ENCODE measurements around the gene C14orf119.

C14orf119 gene

GRCh38 chr14:23077962-23078361, 17.3 kb upstream of the C14orf119 start:
- TF ChIP-seq CTCF (IDR thresholded peaks at IDR 0.05; ENCODE audit: control insufficient read depth, insufficient read depth, low read depth, low read length, missing control alignments) = no peak
- H3K4me3 ChIP-seq (ENCODE audit: control insufficient read depth, low read depth, low read length) = no peak overlapping the region
- DNase-seq (ENCODE audit: low read depth) = no peak

- DNase-seq (ENCODE audit: low read depth) = peak; percentile 92
Observed at GRCh38 chr14:23078692-23079116, 16.6 kb upstream of the C14orf119 start.

GRCh38 chr14:23079716-23080115, 15.6 kb upstream of the C14orf119 start:
- no peak for DNase-seq (ENCODE audit: low read depth)
- TF ChIP-seq CTCF (IDR thresholded peaks at IDR 0.05; ENCODE audit: control insufficient read depth, insufficient read depth, low read depth, low read length, missing control alignments) = no peak

More at GRCh38 chr14:23078692-23079116, 16.6 kb upstream of the C14orf119 start:
- no peak for TF ChIP-seq CTCF (IDR thresholded peaks at IDR 0.05; ENCODE audit: control insufficient read depth, insufficient read depth, low read depth, low read length, missing control alignments)
- H3K4me3 ChIP-seq (ENCODE audit: control insufficient read depth, low read depth, low read length) = no peak overlapping the region

GRCh38 chr14:23080474-23080873, 14.8 kb upstream of the C14orf119 start:
- DNase-seq (ENCODE audit: low read depth) = no peak
- no peak for TF ChIP-seq CTCF (IDR thresholded peaks at IDR 0.05; ENCODE audit: control insufficient read depth, insufficient read depth, low read depth, low read length, missing control alignments)
- no peak overlapping the region for H3K4me3 ChIP-seq (ENCODE audit: control insufficient read depth, low read depth, low read length)

More at GRCh38 chr14:23079716-23080115, 15.6 kb upstream of the C14orf119 start:
- H3K4me3 ChIP-seq (ENCODE audit: control insufficient read depth, low read depth, low read length) = no peak overlapping the region

GRCh38 chr14:23085458-23085857, 9.8 kb upstream of the C14orf119 start:
- no peak overlapping the region for H3K4me3 ChIP-seq (ENCODE audit: control insufficient read depth, low read depth, low read length)
- TF ChIP-seq CTCF (IDR thresholded peaks at IDR 0.05; ENCODE audit: control insufficient read depth, insufficient read depth, low read depth, low read length, missing control alignments) = no peak
- DNase-seq (ENCODE audit: low read depth) = no peak

- no peak for TF ChIP-seq CTCF (IDR thresholded peaks at IDR 0.05; ENCODE audit: control insufficient read depth, insufficient read depth, low read depth, low read length, missing control alignments)
- DNase-seq (ENCODE audit: low read depth) = no peak
- no peak overlapping the region for H3K4me3 ChIP-seq (ENCODE audit: control insufficient read depth, low read depth, low read length)
Observed at GRCh38 chr14:23086565-23086964, 8.7 kb upstream of the C14orf119 start.
